ENCODE results near the gene C2CD2L. TPM values are rescaled to one million over a fixed set of nuclear protein-coding genes. Genes with fewer than 3 reads are reported as not detected.

The C2CD2L gene
- total and polyA plus RNA-seq, 2 donors (not counting 3 experiments of a cell fraction or from before 2014, with no cell fraction given), result 9.1 to 10.4 TPM

DNA sequence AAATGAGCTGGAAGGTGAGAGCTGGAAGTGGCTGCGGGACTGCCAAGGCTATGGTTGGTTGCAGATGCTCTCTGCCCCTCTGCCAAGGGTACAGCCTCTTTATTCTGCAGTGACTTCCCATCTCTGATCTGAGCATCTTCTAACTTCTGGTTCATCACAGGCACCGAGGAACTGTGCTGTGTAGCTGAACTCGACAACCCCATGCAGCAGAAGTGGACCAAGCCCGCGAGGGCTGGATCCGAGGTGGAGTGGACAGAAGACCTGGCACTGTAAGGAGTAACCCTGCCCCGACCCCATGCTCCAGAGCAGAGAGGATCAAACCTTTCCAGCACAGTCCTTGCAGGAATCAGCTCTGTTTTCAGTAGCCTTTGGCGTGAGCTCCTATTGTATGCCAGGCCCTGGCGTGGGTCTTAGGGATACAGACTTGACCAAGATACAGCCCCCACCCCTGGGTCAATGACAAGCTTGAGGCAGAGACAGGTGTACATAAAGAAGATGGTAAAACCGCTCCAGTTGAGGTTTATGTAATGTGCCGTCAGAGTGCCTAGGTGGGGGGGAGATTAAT lies 4.3 kb downstream of the C2CD2L start:
- intact Hi-C loops (cut with micrococcal nuclease), result no loop called here
- FAIRE-seq (no peak), DNase-seq (ENCODE audit: low read depth, low spot score) (no peak)
- no peak overlapping the region for H3K4me3 ChIP-seq (replicated peaks in 1 of 3; ENCODE audit: insufficient read depth in 1 of 3, low read depth in 1 of 3, low read length in 3 of 3)
- no peak for TF ChIP-seq JUN (IDR thresholded peaks at IDR 0.05; ENCODE audit: borderline replicate concordance, insufficient read depth, insufficient read length, low read depth)
- TF ChIP-seq GATA2 (IDR thresholded peaks at IDR 0.05; ENCODE audit: insufficient read depth, insufficient read length, low read depth, low read length), result no peak
- TF ChIP-seq FOS (IDR thresholded peaks at IDR 0.05; ENCODE audit: borderline replicate concordance, insufficient read depth, low read length), result no peak
- TF ChIP-seq, protein P1, sequence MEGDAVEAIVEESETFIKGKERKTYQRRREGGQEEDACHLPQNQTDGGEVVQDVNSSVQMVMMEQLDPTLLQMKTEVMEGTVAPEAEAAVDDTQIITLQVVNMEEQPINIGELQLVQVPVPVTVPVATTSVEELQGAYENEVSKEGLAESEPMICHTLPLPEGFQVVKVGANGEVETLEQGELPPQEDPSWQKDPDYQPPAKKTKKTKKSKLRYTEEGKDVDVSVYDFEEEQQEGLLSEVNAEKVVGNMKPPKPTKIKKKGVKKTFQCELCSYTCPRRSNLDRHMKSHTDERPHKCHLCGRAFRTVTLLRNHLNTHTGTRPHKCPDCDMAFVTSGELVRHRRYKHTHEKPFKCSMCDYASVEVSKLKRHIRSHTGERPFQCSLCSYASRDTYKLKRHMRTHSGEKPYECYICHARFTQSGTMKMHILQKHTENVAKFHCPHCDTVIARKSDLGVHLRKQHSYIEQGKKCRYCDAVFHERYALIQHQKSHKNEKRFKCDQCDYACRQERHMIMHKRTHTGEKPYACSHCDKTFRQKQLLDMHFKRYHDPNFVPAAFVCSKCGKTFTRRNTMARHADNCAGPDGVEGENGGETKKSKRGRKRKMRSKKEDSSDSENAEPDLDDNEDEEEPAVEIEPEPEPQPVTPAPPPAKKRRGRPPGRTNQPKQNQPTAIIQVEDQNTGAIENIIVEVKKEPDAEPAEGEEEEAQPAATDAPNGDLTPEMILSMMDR (IDR thresholded peaks at IDR 0.05; ENCODE audit: extremely low read depth in 1 of 2, insufficient read depth in 1 of 2, low read depth in 1 of 2, low read length in 2 of 2), result no peak
- TF ChIP-seq, protein P2, sequence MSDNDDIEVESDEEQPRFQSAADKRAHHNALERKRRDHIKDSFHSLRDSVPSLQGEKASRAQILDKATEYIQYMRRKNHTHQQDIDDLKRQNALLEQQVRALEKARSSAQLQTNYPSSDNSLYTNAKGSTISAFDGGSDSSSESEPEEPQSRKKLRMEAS (IDR thresholded peaks at IDR 0.05; ENCODE audit: insufficient read depth, insufficient read length), result no peak
- no peak for TF ChIP-seq EZH2 (IDR thresholded peaks at IDR 0.05; ENCODE audit: borderline replicate concordance, low read depth, low read length, severe bottlenecking)
- TF ChIP-seq MYC (IDR thresholded peaks at IDR 0.05; ENCODE audit: low read depth, low read length), result no peak
- no peak for TF ChIP-seq POLR2A (IDR thresholded peaks at IDR 0.05; ENCODE audit: low read depth, low read length)
- TF ChIP-seq POLR2AphosphoS5 (IDR thresholded peaks at IDR 0.05; ENCODE audit: insufficient read depth, low read depth, low read length), result no peak
- ChIA-PET POLR2A (no interaction called here), CTCF (interaction anchor here (1.7 kb wide), 1 partner anchor 9 kb away, joined by 6 read pairs; no protein-coding TSS in a partner anchor)
- no peaks in the 10 kb centered on the region for H3K27me3 ChIP-seq (ENCODE audit: control insufficient read depth in 2 of 2, insufficient read depth in 2 of 2, low read length in 2 of 2)
- dilution Hi-C loops (cut with MboI; ENCODE audit: extremely low pct_ligation_motif_present, low sequenced_read_pairs), result no loop called here
- no peak overlapping the region for H3K9ac ChIP-seq (replicated peaks; ENCODE audit: extremely low read depth, insufficient read depth, low read length)
- no TSS peak for BruUV-seq (replicated peaks)
- H3K79me2 ChIP-seq (ENCODE audit: control insufficient read depth, insufficient read depth, low read length), result no peaks in the 10 kb centered on the region
- peaks cover 18% of the 10 kb centered on the region for H3K4me1 ChIP-seq (ENCODE audit: control insufficient read depth, extremely low read depth, insufficient read depth, low read length)
- H3K9me3 ChIP-seq (replicated peaks; ENCODE audit: control insufficient read depth, insufficient read depth, low read length), result no peaks in the 10 kb centered on the region
- H4K20me1 ChIP-seq (replicated peaks; ENCODE audit: control insufficient read depth, extremely low read depth, insufficient read depth, low read length), result no peaks in the 10 kb centered on the region
- no peak overlapping the region for H3K27ac ChIP-seq (ENCODE audit: insufficient read depth, low read depth, low read length)
- peaks cover 7 to 25% of the 10 kb centered on the region in 2 experiments for H3K36me3 ChIP-seq (ENCODE audit: control insufficient read depth in 2 of 2, extremely low read depth in 1 of 2, insufficient read depth in 2 of 2, low read length in 2 of 2)
- no peak overlapping the region for H2AFZ ChIP-seq (ENCODE audit: low read depth, low read length)
- no peak overlapping the region for H3K4me2 ChIP-seq (ENCODE audit: insufficient read depth, low read length)
- H3K9me1 ChIP-seq (replicated peaks; ENCODE audit: control insufficient read depth, extremely low read depth, insufficient read depth, low read length), result no peaks in the 10 kb centered on the region
